GM13977 (cell line): ENCODE results near the gene LCE7A.

Source experiments
- DNase-seq: peaks from one replicate; pipeline ENCODE4 v3.0.0; 2012; ENCODE audit warnings: low spot score
- in situ Hi-C: fragments of 300-500 bp; cut with MboI; formaldehyde crosslinking; loops from one replicate; pipeline ENCODE4 v1.12.0; 2022; ENCODE audit warnings: low sequenced_read_pairs, low pct_unique_long_range_greater_than_20kb, mixed read lengths, inconsistent platforms; ENCODE audit not compliant: unreplicated experiment
- TF ChIP-seq, protein P1 (sequence below): IDR thresholded peaks from 2 replicates; pipeline ENCODE4 v1.5.1; 2012; ENCODE audit warnings: mild to moderate bottlenecking, control low read depth; ENCODE audit not compliant: insufficient read depth; ENCODE audit errors: extremely low read depth, missing control alignments

The LCE7A gene

GRCh38 chr1:152859696-152860095 is at the start of gene LCE7A:
TSS of gene LCE7A (plus strand) at chr1:152859996. CDS start at chr1:152860698, 702 bp downstream.
- no peak for DNase-seq
- in situ Hi-C loops, result no loop called here
- TF ChIP-seq, protein P1, sequence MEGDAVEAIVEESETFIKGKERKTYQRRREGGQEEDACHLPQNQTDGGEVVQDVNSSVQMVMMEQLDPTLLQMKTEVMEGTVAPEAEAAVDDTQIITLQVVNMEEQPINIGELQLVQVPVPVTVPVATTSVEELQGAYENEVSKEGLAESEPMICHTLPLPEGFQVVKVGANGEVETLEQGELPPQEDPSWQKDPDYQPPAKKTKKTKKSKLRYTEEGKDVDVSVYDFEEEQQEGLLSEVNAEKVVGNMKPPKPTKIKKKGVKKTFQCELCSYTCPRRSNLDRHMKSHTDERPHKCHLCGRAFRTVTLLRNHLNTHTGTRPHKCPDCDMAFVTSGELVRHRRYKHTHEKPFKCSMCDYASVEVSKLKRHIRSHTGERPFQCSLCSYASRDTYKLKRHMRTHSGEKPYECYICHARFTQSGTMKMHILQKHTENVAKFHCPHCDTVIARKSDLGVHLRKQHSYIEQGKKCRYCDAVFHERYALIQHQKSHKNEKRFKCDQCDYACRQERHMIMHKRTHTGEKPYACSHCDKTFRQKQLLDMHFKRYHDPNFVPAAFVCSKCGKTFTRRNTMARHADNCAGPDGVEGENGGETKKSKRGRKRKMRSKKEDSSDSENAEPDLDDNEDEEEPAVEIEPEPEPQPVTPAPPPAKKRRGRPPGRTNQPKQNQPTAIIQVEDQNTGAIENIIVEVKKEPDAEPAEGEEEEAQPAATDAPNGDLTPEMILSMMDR, result no peak

GRCh38 chr1:152811050-152811449 is 48.7 kb upstream of the LCE7A start:
- TF ChIP-seq, protein P1, result no peak
- DNase-seq, result no peak
- in situ Hi-C loops, result no loop called here

GRCh38 chr1:152811671-152812070 is 48.1 kb upstream of the LCE7A start, which contains the start of gene LCE1B:
TSS of gene LCE1B (plus strand) at chr1:152811971. CDS start at chr1:152812447, 476 bp downstream.
- in situ Hi-C loops, result no loop called here
- TF ChIP-seq, protein P1, result no peak

DNA sequence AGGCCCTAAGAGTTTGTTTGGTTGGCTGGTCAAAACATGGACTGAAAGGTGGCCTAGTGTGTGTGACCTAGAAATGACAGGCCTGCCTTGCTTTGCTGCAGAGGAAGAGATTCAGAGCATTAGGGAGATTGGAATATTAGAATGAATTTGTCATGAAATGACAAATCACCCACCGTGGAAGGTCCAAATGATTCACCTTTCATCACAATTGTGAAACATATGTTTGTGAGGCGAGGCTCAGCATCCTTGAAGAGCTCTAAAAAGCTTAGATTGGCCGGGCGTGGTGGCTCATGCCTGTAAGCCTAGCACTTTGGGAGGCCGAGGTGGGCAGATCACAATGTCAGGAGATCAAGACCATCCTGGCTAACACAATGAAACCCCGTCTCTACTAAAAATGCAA is 42.5 kb upstream of the LCE7A start:
- no peak for DNase-seq
- TF ChIP-seq, protein P1, result no peak
- in situ Hi-C loops, result no loop called here

More at GRCh38 chr1:152811671-152812070, 48.1 kb upstream of the LCE7A start, which contains the start of gene LCE1B:
- DNase-seq, result no peak

- DNase-seq, result no peak
- in situ Hi-C loops, result no loop called here
- TF ChIP-seq, protein P1, result no peak
Measured at GRCh38 chr1:152823294-152823693, 36.5 kb upstream of the LCE7A start.

DNA sequence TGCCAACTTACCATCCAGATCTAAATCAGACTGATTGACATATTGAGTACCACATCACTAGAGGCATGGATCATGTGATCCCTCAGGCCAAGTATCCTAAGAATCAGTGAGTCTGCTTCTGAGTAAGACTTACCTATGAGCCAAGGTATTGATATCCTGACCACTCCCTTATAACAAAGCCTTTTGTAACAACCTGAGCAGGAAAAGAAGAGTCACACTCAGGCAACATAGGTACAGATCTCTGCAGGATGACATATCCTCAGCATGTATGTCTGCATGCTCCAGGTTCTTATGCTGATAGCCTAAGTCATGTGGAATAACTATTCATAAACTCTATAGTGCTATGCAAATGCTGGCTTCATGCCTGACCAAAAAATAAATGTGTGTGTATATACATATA is 34.8 kb upstream of the LCE7A start:
- TF ChIP-seq, protein P1, result no peak
- no peak for DNase-seq
- in situ Hi-C loops, result no loop called here

GRCh38 chr1:152827173-152827572 is 32.6 kb upstream of the LCE7A start, which contains the start of gene LCE1A:
TSS of gene LCE1A (plus strand) at chr1:152827473. CDS start at chr1:152827473, 0 bp downstream.
- TF ChIP-seq, protein P1, result no peak
- DNase-seq, result no peak
- in situ Hi-C loops, result no loop called here
